ENCODE data around the gene NBR1. TPM values are rescaled to one million over a fixed set of nuclear protein-coding genes. Genes with fewer than 3 reads are reported as not detected.
"Not testable (repeated sequence)": the region's sequence is repeated elsewhere in the genome, so short reads cannot be mapped to it uniquely, and the experiment has no call there.

The NBR1 gene
- total RNA-seq, 1 donor from 2014 or later = 123 TPM

GRCh38 chr17:43159957-43160356 is 11.1 kb upstream of the NBR1 start:
- DNase-seq = not testable (repeated sequence)

- not testable (repeated sequence) for DNase-seq
These were observed 5.0 kb upstream of the NBR1 start for GRCh38 chr17:43165971-43166370.

DNA sequence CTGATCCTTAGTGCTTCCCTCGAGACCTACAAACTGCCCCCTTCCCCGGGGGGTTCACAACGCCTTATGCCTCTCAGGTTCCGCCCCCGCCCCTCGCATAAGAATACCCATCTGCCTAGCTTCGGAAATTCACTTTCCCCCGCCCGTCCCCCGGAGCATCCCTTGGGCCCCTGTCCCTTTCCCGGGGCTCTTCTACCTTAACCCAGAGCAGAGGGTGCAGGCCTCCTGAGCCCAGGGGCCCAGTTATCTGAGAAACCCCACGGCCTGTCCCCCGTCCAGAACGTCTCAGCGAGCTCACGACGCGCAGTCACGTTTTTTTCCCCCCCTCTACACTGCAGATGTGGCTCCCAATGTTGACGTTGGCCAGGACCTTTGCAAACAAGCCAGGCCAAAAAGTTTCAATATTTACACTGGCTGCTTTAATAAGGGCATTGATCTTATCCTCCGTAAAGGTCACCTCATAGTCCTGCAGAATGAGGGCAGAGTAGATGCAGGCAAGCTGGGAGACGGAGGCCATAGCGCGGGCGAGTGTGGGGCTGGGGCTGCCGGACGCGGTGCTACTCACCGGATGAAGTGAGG is 1.4 kb upstream of the NBR1 start:
- peak; percentile 54 for DNase-seq

DNA sequence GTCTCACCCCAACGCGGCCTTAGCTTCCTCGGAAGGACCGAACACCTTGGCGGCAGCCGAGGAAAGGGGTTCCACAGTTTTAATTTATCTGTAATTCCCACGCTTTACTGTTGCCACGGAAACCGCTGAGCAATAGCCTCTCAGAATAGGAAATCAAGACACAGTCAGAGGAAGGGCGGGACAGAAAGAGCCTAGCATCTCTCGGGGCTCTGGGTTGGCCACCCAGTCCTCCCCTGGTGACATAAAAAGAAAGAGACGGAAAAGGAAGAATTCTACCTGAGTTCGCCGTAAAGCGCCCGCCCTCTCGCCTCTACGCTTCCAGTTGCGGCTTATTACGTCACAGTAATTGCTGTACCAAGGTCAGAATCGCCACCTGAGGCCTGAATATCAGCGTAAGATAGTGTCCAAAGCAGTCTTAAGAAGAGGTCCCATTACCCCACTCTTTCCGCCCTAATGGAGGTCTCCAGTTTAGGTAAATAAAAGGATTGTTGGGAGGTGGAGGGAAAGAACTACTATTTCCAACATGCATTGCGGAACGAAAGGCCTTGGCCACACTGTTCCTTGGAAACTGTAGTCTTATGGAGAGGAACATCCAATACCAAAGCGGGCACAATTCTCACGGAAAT is 761 bp upstream of the NBR1 start:
- peak; percentile 97 for DNase-seq

DNA sequence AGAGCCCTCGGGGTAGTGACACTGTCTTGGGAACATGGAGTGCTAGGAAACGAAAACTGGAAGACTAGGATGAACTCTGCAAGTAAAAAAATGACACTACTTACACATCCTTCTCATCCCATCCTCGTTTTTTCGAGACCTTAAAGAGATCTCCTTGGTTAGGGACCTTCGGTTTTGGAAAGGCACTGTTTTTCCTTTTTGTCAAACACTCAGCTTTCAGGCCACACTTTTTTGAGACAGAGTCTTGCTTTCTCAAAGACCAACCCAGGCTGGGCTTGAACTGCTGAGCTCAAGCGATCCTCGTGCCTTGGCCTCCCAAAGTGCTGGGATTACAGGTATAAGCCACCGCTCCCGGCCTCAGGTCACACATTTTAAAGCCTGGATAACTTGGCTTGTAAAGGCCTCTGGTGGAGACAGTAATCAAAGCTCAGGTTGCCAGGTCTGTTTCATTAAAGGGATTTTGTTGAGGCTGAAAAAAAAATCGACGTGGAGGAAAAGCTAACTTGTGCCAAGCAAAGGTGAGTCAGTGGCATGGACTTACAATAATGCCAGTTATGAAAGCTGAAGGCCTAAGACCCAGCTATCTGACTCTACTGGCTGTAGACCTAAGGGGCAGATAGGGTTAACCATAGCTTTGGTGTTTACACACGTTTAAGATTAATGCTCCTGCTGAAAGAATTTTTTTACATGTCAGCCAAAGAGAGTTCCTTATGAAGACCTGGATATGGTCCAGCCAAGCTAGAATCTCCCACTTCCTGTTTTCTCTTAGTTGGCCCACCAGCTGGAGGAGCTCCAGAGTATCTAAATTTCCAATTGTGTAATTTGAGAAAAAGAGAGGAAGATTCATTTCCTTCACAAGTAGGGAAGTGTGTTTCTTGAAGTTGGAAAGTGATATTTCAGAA is 823 bp downstream of the NBR1 start:
- DNase-seq = peak; percentile 88

- no peak for DNase-seq
These were observed 4.5 kb downstream of the NBR1 start for GRCh38 chr17:43175213-43176118.

DNA sequence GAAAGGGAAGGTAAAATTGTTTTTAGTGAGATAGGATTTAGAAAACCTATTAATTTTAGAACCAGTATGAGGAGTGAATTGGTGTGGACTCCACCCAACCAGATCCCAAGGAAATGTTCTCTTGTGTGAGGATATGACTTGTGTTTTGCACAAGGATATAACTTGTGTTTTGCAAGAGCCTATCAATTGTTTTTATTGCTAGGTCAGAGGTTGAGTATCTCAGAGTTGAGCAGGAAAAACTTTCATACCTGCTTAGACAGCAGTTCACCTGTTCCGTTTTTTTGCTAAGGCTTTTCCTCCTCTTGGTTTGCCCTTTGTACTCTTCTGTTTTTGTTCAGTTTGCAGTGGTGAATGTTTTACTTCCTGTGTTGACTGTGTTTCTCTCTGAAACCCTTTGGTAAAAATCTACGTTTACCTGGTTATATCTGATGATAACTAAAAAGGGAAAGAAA is 5.1 kb downstream of the NBR1 start:
- no peak for DNase-seq

GRCh38 chr17:43183921-43184320 is 12.9 kb downstream of the NBR1 start:
- no peak for DNase-seq

DNA sequence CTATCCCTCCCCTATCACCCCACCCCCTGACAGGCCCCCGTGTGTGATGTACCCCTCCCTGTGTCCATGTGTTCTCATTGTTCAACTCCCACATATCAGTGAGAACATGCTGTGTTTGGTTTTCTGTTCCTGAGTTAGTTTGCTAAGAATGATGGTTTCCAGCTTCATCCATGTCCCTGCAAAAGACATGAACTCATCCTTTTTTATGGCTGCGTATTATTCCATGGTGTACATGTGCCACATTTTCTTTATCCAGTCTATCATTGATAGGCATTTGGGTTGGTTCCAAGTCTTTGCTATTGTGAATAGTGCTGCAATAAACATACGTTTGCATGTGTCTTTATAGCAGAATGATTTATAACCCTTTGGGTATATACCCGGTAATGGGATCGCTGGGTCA is 15.6 kb downstream of the NBR1 start:
- DNase-seq = not testable (repeated sequence)

DNA sequence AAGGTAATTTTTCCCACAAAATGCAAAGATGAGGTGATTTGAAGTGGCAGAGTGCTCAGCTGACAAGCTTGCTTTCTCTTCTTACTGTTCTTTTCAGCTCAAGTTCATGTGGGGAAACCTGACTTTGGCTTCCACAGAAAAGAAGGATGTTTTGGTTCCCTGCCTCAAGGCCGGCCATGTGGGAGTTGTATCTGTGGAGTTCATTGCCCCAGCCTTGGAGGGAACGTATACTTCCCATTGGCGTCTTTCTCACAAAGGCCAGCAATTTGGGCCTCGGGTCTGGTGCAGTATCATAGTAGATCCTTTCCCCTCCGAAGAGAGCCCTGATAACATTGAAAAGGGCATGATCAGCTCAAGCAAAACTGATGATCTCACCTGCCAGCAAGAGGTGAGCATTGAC is 22.2 kb downstream of the NBR1 start:
- DNase-seq = no peak

GRCh38 chr17:43199633-43200032 is 28.6 kb downstream of the NBR1 start:
- DNase-seq = no peak

DNA sequence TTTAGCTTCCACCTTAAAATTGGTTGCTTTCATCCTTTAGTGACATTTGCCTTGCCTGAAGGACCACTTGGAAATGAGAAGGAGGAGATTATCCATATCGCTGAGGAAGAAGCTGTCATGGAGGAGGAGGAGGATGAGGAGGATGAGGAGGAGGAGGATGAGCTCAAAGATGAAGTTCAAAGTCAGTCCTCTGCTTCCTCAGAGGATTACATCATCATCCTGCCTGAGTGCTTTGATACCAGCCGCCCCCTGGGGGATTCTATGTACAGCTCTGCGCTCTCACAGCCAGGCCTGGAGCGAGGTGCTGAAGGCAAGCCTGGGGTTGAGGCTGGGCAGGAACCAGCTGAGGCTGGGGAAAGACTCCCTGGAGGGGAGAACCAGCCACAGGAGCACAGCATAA is 29.1 kb downstream of the NBR1 start:
- no peak for DNase-seq

DNA sequence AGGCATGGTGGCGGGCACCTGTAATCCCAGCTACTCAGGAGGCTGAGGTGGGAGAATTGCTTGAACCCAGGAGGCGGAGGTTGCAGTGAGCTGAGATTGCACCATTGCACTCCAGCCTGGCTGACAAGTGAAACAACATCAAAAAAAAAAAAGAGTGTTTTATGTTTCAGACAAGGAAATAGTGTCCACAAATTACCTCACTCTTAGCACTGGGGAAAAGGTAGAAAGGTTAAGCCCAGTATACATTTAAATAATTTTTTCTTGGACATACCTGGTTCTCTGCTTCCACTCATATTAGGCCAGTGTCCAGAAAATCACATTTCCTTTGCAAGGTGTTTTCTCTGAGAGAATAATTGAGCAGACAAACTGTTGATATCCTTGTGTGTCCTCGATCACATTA is 32.0 kb downstream of the NBR1 start:
- DNase-seq = not testable (repeated sequence)

- DNase-seq = no peak
These were observed 39.6 kb downstream of the NBR1 start for GRCh38 chr17:43210576-43210975.

DNA sequence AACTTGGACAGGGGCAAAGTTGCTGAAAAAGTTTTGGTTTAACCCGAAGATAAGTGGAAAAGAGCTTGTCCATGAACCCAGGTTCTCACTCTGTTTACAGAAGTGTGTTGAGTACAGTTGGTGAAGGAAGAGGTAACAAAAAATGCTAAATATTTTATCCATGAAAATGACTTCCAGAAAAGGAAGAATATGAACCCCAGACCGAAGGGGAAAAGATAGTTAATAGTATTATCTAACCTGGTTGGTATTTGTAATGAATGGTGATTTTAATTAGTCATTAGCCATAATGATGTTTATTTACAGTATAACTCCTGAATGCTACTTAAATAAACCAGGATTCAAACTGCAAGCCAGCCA is 40.1 kb downstream of the NBR1 start:
- DNase-seq = peak; percentile 10

DNA sequence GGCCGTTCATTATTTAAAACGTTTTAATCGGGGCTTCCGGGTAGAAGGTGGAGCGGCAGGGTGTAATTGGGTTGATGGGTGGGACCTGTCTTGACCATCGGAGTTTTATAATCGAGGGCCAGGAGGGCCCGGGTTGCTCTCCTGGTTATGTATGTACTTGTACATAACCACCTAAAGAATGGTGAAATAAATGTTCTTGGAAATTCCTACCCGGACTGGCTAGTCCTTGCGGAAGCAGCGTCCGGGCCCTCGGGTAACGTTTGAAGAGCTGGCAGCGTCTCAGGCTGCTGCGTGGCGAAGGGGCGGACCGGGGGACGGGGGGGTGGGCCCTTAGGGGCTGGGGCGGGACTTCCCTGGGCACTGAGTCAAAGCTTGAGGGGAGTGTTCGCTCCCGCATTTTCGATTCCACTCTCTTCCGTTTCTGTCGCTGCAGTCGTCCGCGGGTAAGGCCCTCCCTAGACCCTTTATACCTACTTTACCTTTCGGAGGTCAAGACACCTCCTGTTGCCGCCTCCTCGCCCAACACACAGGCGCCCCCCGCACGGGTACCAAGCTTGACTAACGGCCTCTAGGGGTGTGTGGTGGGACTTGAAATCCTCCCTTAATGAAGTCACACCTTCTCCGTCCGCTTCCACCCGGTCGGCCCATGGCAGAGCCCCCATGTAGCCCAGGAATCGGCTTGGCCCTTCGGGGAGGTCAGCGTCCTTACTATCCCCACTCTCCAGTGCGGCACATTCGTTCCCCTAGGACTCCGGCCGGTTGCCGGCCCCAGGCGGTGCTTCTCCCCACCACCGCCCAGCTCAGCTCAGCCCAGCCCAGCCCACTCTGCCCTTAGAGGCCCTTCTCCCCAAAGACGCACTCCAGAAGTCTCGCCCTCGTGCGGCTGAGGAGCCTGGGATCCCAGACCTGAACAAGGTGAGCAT is 40.7 kb downstream of the NBR1 start, which contains the start of gene TMEM106A:
Gene TMEM106A, plus strand, starts transcription at position 396 of the 923 bp plus-strand sequence. CDS start 1,167 bp downstream, outside the sequence.
- peak; percentile 88 for DNase-seq

- DNase-seq = no peak
These were observed 41.9 kb downstream of the NBR1 start for GRCh38 chr17:43212641-43213490.

DNA sequence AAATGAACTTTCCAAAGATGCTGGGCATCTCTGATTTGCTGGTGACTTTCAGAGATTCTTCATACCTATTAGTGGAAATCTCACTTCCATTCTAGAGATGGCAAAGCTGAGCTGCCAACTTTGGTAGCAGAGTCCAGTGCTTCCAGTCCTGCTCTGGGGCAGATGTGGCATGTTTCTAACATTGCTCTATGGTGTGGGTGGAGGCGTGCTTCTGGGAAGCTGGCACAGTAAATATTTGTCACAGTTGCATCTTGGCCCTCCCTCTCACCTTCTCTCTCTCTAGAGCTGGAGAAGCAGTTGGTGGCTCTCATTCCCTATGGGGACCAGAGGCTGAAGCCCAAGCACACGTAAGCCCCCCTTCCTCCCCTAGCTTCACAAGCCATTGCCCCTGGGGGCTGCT is 42.5 kb downstream of the NBR1 start:
- DNase-seq = no peak

DNA sequence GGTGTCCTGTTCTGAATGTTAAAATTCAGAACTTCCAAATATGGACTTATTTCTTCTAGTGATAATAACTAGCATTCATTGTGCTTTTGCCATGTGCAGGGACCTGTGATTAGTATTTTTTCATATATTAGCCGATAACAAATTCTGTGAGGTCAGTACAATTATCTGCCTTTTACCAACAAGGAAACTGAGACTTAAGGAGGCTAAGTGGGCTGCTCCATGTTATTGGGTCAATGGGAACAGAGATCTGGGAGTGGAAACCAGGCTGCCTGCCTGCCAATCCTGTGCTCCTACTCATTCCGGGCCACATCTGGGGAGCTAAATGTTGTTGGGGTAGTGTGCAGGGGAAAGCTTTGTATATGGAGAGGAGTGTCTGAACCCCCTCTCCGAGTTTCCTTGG is 44.3 kb downstream of the NBR1 start:
- DNase-seq = no peak

GRCh38 chr17:43216369-43216761 is 45.4 kb downstream of the NBR1 start:
- no peak for DNase-seq
